CD4-positive, alpha-beta T cell treated with Interleukin-2 at 100 ng/mL for 4 hours (primary cell): ENCODE measurements around the gene HSPB7.
"Not testable (repeated sequence)": the region's sequence is repeated elsewhere in the genome, so short reads cannot be mapped to it uniquely, and the experiment has no call there.

Experiments used
- DNase-seq: peaks from one replicate; pipeline ENCODE4 v3.0.0-alpha.2; 2020; ENCODE audit warnings: low spot score

The HSPB7 gene

DNA sequence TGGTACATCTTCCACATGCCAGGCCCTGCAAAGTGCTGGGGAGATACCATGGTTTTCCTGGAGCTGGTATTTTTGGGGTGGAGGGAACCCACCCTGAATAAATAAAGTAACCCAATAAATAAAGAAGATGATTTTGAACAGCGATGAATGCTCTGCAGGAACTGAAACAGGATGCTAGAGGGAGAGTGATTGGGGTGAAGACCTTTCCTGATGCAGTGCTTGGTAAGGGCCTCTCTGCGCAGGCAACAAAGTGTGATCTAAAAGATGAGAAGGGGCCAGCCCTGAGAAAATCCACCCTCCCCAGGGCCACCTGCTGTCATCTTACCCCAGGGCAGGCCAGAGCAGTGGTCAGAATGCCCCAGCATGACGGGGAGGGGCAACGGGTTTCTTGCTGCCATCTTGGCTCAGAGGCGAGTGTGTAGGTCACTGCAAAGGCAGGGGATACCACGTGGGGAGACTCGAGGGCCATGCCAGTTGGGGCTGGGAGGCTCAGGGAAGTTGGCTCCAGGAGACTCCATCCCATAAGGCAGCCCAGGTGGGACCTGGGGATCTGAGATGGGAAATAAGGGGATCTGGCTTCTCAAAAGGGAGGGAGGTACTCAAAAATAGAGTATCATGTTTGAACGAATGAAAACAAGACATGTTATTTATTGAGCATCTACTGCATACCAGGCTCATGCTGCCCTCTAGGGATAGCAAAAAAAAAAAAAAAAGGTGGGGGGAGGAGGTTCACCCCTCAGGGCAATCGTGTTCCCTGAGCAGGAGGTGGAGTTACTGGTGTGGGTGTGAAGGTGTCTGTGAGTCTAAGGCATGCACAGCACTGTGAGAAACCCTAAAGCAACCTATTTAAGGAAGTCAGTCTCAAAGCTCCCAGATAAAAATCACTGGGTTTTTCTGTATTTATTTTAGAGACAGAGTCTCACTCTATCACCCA is 11.0 kb downstream of the HSPB7 start:
- DNase-seq, result no peak

DNA sequence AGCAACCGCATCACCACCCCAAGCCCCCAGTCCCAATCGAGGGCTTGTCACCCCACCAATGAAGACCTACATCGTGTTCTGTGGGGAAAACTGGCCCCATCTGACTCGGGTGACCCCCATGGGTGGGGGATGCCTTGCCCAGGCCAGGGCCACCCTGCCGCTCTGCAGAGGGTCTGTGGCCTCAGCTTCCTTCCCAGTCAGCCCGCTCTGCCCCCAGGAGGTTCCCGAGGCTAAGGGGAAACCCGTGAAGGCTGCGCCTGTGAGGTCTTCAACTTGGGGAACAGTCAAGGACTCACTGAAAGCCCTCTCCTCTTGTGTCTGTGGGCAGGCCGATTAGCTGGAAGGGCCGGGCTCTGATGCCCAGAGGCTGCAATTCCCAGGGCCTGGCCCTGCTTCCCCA is 11.8 kb downstream of the HSPB7 start:
- DNase-seq, result no peak

DNA sequence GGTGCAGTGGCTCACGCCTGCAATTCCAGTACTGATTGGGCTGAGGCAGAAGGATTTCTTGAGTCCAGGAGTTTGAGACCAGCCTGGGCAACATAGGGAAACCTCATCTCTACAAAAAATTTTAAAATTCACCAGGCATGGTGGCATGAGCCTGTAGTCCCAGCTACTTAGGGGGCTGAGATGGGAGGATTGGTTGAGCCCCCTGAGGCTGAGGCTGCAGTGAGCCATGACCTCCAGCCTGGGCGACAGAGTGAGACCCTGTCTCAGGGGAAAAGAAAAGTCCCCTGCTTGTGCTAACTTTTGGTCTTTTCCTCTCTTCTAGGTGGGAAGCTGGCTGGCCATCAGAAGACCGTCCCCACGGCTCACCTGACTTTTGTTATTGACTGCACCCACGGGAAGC is 12.2 kb downstream of the HSPB7 start:
- no peak for DNase-seq

DNA sequence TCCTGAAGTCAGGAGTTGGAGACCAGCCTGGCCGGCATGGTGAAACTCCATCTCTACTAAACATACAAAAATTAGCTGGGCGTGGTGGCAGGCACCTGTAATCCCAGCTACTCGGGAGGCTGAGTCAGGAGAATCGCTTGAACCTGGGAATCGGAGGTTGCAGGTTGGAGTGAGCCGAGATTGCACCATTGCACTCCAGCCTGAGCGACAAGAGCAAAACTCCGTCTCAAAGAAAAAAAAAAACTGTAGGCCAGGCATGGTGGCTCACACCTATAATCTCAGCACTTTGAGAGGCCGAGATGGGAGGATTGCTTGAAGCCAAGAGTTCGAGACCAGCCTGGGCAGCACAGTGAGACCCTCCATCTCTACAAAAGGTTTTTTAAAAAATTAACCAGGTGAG is 16.6 kb downstream of the HSPB7 start:
- DNase-seq, result not testable (repeated sequence)

DNA sequence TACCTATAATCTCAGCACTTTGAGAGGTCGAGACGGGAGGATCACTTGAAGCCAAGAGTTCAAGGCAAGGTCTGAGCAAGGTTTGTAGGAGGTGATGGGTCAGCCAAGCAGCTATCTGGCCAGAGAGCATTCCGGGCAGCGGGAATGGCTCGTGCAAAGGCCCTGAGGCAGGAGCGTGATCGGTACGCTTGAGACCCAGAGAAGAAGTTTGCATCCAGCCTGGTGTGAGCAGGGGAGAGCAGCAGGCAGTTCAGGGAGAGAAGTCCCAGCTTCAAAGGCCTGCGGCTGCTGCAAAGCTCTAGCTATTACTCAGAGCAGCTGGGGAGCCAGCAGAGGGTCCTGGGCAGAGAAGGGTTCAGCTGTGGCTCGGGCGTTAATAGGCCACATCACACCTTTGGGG is 18.9 kb downstream of the HSPB7 start:
- DNase-seq, result no peak

DNA sequence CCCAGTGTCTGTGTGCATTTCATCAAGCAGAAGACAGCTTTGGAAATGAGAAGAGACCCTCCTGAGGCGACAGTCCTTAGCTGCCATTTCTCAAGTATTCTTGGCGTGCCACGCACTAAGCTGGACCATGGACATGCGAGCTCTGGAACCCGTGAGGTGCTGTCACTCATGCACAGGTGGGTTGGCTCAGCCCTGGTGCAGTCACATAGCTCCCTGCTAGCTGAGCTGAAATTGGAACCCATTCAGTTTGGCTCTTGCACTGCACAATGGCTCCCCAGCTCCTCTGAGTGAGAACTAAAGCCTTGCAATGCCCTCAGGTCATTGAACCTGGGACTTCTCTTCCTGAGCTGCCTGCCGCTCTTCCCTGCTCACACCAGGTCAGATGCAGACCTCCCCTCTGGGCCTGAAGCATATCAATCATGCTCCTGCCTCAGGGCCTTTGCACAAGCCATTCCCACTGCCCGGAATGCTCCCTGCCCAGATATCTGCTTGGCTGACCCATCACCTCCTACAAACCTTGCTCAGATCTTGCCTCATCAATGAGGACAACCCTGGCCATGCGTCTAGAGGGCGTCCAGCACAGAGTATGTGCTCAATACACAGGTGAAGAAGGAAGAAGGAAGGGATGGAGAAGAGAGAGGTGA is 20.1 kb downstream of the HSPB7 start:
- no peak for DNase-seq

DNA sequence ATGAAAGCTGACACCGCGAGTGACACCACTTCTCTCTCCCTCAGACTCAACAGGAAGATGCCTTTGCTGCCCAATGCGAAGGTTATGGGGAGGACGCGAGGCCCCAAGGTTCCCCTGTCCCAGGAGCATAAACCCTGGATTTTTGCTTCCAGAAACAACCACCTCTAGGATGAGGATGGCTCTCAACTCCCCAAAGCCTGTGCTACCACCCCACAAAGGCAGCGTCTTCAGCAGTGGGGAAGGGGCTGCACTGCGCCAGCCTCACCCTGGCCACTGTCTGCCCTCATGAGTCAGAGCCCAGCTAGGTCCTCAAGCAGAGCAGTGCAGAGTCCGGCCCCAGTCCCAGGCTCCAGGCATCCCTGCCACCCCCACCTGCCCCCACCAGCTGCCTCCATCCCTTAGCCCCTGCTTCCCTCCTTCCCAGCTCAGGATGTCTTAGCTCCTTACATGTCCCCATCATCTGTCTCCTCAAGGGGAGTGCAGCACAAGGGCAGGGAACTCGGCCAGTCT is 20.7 kb downstream of the HSPB7 start:
- DNase-seq, result no peak

DNA sequence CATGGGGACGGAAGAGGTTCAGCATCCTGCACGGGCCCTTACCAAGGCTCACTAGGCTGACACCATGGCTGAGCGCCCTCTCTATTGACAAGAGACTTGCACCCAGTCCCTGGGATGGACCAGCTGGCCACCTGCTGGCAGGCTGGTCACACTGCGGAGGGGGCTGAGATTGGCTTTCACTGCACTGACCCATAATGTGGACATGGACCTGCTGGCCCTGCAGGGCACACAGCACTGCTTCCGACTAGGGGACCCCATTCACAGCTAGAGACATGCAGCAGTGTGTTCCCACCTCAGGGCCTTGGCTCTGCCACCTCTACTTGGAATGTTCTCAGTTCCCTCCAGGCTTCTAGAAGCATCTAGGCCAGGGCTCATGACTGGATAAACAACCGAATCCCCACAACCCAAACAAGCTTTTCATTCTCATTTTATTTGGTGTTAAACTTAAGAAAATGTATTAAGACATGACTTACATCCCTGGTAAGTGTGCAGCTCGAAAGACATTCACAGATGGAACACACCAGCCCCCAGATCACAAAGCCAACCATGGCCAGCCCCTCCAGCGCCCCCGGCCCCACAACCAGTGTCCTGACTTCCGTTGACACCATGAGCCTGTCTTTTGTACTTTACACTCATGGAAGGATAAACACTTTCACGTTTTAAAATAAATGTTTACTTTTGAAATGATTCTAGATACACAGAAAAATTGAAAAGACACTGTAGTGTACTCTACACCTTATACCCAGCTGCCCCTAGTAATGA is 23.1 kb downstream of the HSPB7 start:
- DNase-seq, result peak; percentile 37

DNA sequence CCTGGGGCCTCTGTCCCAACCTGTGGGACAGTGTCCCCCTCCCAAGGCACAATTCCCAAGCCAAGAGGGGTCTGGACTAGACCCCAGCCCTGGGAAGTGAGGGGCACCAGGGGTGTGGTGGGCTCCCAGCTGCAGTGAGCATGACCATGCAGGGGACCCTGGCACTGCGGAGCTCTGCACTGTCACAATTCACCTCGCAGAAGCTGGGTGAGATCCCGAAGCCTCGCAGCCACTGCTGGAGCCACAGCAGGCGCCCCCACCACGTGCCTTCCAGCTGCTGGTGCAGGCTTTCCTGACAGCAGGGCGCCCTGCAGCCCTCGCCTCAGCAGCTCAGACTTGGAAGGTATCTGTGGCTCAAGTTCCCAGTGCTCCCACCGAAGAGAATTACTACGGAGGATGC is 23.8 kb downstream of the HSPB7 start:
- DNase-seq, result no peak

DNA sequence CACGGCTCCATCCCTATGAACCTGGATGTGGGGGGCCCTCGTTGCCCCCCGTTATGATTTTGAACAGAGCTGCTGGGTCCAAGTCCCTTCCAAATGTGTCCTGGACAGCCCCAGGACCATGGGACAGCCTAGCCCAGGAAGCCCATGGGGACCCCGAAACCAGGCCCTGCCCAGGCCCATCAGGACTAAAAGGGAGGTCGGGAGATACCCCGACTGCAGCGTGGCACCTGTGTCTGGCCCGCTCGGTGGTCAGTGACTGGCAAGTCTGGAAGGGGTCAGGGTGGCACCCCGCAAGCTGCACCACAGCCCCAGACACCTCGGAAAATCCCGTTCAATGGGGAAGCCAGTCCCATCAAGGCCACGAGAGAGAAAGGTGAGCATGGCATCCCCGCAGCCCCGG is 24.2 kb downstream of the HSPB7 start:
- DNase-seq, result no peak

DNA sequence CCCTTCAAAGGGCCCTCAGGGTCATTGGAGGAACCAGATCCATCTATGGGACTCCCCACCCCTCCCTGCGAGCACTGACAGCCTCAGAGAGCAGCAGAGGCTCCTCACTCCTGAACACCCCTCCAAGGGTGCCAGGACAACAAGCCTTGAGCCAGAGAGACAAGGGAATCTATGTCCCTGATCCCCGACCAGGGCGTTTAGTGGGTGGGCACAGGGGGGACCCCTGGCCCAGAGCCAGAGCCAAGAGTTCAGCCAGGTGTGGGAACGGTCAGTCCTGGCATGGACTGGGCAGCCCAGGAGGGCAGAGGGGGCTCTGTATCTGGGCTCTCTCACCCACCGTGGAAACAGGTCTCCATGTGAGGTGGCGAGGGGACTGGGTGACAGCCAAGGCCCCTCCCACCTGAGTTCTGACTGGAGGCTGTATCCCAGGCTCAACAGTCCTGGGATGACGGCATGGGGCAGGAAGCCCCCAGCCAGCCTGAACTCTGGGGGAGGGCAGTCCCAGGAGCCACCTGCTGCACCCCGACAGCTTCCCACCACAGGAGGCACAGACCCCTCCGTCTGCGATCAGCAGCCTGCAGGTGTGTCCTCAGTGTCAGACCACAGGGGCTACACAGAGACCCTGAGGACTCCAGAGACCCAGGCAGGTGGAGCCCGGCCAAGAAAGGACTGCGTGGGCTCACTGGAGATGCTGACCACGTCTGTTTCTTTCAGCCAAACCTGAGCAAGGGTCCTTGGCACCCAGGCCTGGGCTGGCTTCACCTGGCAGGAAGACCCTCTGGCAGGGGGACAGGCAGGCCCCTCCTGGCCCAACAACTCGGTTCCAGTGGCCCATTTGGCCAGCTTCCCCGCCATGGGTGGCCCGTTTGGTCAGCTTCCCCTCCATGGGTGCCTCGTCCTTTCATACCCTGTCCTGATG is 25.0 kb downstream of the HSPB7 start:
- DNase-seq, result no peak

DNA sequence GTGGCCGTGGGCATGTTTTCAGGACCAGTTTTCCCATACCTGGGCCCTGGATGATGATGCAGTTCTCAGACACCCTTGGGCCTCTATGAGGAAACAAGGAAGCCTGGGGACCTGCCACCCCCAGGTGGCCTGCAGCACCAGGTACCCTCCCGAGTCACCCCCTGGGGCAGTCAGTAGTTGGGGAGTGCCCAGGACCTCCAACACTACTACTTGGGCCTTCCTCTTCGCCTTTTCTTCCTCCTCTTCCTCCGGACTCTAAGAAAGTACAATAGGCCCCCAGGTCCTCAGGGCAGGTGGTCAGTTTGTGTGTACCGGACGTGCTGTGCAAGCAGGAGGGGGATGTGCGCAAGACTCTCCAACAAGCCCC is 25.7 kb downstream of the HSPB7 start:
- DNase-seq, result no peak

DNA sequence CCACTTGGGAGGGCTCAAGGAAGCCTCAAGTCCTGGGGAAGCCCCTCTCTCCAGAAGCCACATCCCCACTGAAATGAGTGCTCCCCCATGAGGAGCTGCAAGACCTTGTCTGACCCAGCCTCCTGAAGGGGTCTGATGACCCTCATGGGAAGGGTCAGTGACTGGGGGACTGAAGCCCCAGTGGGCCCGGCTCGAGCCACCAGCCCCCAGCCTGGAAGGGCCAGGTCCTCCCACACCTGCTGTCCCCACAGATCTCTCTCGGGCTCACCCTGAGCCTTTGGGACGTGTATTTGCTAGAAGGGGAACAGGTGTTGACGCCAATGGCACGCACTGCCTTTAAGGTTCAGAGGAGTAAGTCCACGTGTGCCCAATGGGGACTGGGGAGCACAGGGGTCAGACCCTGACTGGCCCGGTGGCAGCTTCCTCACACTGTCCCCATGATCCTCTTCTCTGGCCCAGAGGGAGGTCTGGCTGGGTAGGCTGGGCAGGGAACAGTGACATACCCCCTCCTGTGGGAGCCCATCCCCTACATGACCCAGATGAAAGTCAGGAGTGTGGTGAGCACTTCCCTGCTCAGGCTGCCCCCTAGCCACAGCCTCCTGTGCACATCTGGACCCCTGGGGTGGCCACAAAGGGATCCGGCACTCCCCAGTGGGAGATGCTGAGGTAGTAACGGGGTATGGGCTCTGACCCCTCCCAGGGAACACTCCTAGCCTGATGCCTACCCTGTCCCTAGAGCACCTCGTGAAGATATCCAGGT is 26.2 kb downstream of the HSPB7 start:
- DNase-seq, result no peak

DNA sequence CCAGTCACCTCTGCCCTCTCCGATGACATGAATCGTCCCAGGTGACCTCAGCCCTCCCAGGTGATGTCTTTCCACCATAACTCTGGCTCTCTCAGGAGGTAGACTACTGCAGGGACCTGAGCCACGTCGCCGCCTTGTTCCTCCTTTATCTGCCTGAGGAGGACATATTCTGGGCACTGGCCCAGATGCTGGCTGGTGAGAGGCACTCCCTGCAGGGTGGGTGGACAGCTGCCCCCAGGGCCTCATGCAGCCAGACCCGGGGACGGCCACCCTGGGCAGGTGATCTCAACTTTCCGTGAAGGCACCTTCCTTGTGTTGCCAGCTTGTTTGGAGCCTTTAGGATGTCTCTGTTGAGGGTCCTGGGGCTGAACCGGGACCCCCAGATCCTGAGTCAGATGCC is 28.1 kb downstream of the HSPB7 start:
- no peak for DNase-seq

DNA sequence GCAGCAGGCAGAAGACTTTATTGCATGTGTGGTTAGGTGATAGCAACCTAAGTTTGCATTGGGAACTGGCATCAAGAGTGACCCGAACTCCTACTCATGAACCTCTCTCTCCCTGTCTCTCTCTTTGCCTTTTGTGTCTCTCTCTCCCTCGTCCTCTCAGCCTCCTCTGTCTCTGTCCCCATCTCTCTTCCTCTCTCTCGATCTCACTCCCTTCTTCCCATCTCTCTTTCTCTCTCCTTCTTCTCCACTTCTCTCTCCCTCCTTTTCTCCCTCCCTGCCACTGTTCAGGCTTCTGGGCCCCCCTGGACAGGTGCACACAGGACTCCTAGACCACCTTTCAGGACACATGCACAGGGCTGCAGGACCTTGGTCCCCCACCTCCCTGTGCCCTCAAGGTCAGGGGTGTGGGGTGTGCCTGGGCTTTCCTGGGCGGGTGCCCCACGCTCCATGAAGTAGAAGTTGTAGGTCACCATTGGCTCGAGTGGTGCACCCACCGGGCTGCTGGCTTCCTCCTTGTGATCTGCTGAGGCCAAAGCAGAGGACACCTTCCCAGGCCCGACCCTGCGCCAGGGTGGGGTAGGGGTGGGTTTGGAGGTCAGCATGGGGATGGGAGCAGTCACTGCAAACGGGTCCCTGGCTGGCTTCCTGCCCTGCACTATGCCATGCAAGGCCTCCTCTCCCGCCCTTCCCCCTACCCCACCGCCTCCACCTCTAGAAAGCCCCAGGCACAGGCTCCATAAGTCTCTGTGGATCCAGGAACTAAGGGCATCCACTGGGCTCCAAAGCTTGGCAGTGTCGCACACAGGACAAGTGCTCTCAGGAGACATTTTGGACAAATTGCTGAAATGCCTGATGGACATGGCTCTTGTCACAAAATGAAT is 28.7 kb downstream of the HSPB7 start:
- DNase-seq, result no peak

DNA sequence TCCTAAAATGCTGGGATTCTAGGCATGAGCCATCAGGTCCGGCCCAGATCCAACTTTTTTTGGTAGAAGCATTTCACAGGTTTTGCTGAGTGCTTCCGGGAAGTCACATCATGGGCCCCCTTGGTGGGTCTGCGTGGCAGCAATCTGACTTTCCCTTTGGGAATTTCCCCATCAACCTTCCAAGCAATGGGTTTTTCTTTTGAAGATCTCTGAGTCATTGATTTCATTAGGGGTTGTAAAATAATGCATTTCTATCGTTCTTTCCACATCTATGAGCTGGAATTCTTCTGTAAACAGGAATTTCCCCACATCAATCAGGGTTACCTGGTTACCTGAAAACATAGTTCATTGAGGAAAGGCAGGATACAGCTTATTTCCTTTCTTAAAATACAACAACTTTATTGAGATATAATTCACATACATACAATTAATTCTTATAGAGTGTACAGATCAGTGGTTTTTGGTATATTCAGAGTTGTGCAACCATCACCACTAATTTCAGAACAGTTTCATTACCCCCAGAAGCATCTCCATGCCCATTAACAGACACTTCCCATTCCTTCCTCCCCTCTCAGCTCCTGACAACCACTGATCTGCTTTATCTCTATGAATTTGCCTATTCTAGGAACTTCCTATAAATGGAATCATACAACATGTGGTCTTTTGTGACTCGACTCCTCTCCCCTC is 32.1 kb downstream of the HSPB7 start:
- no peak for DNase-seq

DNA sequence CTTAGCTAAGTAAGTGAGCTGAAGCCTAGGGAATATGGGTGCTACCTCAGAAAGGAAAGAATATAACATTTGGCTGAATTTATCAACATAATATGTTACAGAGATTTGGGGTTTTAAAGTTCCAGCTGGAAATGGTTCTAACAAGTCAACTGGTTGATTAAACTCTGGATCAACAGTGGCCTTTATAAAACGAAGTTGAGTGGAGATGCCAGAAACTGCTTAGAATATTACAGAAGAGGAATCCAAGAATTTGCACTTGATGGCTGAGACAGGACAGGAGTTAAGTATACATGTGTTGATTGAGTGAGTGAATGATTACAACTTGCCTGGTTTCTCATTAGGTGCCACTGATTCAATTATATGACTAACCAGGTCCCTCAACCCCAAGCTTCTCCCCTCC is 34.6 kb downstream of the HSPB7 start:
- DNase-seq, result no peak

DNA sequence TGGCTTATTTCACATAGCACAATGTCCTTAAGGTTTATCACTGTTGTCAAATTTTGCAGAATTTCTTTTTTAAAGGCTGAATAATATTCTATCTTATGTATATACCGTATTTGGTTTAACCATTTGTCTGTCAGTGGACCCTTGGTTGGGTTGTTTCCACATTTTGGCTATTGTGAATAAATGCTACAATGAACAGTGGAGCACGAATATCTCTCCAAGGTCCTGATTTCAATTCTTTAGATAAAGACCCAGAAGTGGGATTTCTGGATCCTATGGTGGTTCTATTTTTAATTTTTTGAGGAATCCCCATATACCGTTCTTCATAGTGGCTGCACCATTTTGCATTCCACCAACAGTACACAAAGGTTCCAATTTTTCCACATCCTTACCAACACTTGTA is 36.2 kb downstream of the HSPB7 start:
- DNase-seq, result no peak

DNA sequence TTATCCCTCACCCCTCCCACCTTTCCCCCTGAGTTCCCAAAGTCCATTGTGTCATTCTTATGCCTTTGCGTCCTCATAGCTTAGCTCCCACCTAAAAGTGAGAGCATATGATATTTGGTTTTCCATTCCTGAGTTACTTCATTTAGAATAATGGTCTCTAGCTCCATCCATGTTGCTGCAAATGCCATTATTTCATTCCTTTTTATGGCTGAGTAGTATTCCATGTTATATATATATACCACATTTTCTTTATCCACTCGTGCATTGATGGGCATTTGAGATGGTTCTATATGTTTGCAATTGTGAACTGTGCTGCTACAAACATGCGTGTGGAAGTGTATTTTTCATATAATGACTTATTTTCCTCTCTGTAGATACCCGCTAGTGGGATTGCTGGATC is 39.9 kb downstream of the HSPB7 start:
- DNase-seq, result not testable (repeated sequence)
